ENCODE measurements around the gene SLC25A51. TPM values are rescaled to one million over a fixed set of nuclear protein-coding genes. Genes with fewer than 3 reads are reported as not detected.

The SLC25A51 gene
- total RNA-seq, 4 donors from 2014 or later = 14.7 to 66.1 (median 44.4) TPM

GRCh38 chr9:37927132-37927531 is 23.2 kb upstream of the SLC25A51 start:
- Histone ChIP-seq H3K36me3 (no peaks in the 10 kb centered on the region), H3K4me1 (no peaks in the 10 kb centered on the region), H3K4me3 (no peak overlapping the region), H3K27me3 (no peaks in the 10 kb centered on the region), H3K9me3 (no peaks in the 10 kb centered on the region), H3K27ac (no peak overlapping the region)
- no peak for TF ChIP-seq POLR2A (IDR thresholded peaks at IDR 0.05)
- TF ChIP-seq, protein P1, sequence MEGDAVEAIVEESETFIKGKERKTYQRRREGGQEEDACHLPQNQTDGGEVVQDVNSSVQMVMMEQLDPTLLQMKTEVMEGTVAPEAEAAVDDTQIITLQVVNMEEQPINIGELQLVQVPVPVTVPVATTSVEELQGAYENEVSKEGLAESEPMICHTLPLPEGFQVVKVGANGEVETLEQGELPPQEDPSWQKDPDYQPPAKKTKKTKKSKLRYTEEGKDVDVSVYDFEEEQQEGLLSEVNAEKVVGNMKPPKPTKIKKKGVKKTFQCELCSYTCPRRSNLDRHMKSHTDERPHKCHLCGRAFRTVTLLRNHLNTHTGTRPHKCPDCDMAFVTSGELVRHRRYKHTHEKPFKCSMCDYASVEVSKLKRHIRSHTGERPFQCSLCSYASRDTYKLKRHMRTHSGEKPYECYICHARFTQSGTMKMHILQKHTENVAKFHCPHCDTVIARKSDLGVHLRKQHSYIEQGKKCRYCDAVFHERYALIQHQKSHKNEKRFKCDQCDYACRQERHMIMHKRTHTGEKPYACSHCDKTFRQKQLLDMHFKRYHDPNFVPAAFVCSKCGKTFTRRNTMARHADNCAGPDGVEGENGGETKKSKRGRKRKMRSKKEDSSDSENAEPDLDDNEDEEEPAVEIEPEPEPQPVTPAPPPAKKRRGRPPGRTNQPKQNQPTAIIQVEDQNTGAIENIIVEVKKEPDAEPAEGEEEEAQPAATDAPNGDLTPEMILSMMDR (IDR thresholded peaks at IDR 0.05) = no peak
- no peak for DNase-seq
- intact Hi-C loops (cut with DNase I; ENCODE audit: low total_unique reads) = no loop called here

DNA sequence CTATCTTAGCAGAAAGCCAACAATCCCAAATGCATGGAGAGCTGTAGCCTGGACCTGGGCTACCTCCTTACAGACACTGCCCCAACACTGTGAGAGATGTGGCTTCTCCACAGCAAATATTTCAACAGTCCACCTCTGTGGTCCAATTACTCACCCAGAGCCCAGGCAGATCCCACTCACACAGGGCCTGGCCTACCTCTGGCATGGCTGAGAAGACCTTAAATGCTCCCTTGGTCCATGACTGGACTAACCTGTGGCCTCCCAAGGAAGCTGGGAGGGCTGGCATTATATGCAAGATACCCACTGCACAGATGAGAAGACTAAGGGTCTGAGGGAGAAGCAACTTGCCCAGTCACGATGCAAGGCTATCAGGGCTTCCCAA is 22.8 kb upstream of the SLC25A51 start:
- no peak for DNase-seq
- H3K36me3 ChIP-seq = no peaks in the 10 kb centered on the region
- H3K27me3 ChIP-seq = no peaks in the 10 kb centered on the region
- H3K4me1 ChIP-seq = no peaks in the 10 kb centered on the region
- H3K9me3 ChIP-seq = no peaks in the 10 kb centered on the region
- intact Hi-C loops (cut with DNase I; ENCODE audit: low total_unique reads) = no loop called here
- no peak overlapping the region for H3K27ac ChIP-seq
- no peak overlapping the region for H3K4me3 ChIP-seq
- TF ChIP-seq, protein P1 (IDR thresholded peaks at IDR 0.05) = no peak
- TF ChIP-seq POLR2A (IDR thresholded peaks at IDR 0.05) = no peak

DNA sequence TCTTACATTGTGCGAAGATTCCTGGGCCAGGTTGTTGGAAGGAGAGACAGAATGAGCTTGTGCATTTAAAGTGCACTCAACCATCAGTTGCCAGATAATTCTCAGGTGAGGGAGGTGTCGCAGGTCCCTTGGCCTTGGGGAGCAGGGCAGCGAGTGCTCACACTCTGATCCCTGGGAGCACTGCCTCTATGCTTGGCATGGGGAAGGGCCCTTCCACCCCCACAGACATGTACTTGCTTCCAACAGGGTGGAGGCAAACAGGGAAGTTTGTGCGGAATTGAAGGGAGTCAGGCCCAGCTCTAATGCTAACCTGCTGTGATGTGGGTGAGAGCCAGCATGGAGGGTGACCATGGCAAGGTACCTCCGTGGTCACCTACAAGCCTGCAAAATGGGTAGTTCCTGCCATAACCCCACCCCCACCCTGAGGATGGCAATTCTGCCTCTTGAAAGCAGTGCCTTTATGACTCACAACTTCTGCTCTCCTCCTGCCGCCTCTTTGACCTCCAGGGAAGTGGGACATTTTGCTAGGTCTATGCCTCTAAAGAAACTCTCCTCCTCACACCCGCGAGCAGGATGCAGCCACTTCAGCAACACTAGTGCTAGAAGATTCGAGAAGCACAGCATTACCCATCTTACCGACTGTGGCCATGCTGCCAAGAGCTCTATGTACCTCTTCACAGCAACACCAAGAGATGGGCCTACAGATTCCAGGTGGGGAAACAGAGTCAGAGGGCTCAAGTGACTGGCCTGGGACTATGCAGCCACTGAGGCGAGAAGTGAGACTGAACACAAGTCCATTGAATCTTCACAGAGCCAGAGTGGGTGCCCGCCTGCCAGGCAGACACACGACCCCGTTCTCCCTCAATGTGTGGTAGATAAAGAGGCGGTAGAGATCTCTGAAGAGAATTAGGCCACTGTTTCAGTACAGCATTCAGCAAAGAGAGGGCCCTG is 22.1 kb upstream of the SLC25A51 start:
- intact Hi-C loops (cut with DNase I; ENCODE audit: low total_unique reads) = no loop called here
- Histone ChIP-seq H3K27ac (no peak overlapping the region), H3K27me3 (no peaks in the 10 kb centered on the region), H3K36me3 (no peaks in the 10 kb centered on the region), H3K4me1 (no peaks in the 10 kb centered on the region), H3K4me3 (no peak overlapping the region), H3K9me3 (no peaks in the 10 kb centered on the region)
- TF ChIP-seq POLR2A (IDR thresholded peaks at IDR 0.05) = no peak
- TF ChIP-seq, protein P1 (IDR thresholded peaks at IDR 0.05) = no peak
- no peak for DNase-seq

DNA sequence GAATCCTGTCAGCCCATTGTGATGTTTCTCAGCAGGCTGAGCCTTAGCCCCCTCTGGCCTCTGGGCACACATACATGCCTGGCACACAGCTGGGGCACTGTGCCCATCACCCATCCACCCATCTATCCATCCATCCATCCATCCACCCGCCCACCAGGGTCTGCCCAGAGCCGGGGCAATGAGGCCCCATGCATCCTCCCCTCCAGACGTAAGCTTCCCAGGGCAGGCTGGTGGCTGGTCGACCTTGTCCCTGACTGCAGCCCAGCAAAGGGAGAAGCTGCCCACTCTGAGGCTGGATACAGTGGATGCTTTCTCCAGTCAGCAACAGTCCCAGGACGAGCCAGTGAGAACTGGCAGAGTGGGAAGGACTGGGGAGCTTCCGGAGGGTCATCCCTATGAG is 21.1 kb upstream of the SLC25A51 start:
- Histone ChIP-seq H3K4me3 (no peak overlapping the region), H3K27ac (no peak overlapping the region), H3K36me3 (no peaks in the 10 kb centered on the region), H3K27me3 (no peaks in the 10 kb centered on the region), H3K9me3 (no peaks in the 10 kb centered on the region), H3K4me1 (no peaks in the 10 kb centered on the region)
- intact Hi-C loops (cut with DNase I; ENCODE audit: low total_unique reads) = no loop called here
- no peak for DNase-seq
- TF ChIP-seq, protein P1 (IDR thresholded peaks at IDR 0.05) = no peak
- no peak for TF ChIP-seq POLR2A (IDR thresholded peaks at IDR 0.05)

- no peak for DNase-seq
- H3K9me3 ChIP-seq = no peaks in the 10 kb centered on the region
- H3K27ac ChIP-seq = no peak overlapping the region
- H3K4me3 ChIP-seq = no peak overlapping the region
- intact Hi-C loops (cut with DNase I; ENCODE audit: low total_unique reads) = no loop called here
- H3K27me3 ChIP-seq = no peaks in the 10 kb centered on the region
- no peak for TF ChIP-seq POLR2A (IDR thresholded peaks at IDR 0.05)
- H3K36me3 ChIP-seq = no peaks in the 10 kb centered on the region
- H3K4me1 ChIP-seq = no peaks in the 10 kb centered on the region
These were observed 20.6 kb upstream of the SLC25A51 start for GRCh38 chr9:37924538-37924937.
